GM13976 (cell line): ENCODE data around the gene CHRNB1.

Experiments used
- DNase-seq: peaks from one replicate; pipeline ENCODE4 v3.0.0; 2012; ENCODE audit warnings: low spot score
- CTCF ChIP-seq: IDR thresholded peaks from 2 replicates; pipeline ENCODE4 v1.5.1; 2012; ENCODE audit warnings: borderline replicate concordance, mild to moderate bottlenecking; ENCODE audit not compliant: insufficient read depth; ENCODE audit errors: extremely low read depth, missing control alignments, control extremely low read depth
- in situ Hi-C: fragments of 300-500 bp; cut with MboI; formaldehyde crosslinking; loops from one replicate; pipeline ENCODE4 v1.12.0; 2022; ENCODE audit warnings: low sequenced_read_pairs, mixed read lengths, inconsistent platforms; ENCODE audit not compliant: unreplicated experiment

CHRNB1 gene

DNA sequence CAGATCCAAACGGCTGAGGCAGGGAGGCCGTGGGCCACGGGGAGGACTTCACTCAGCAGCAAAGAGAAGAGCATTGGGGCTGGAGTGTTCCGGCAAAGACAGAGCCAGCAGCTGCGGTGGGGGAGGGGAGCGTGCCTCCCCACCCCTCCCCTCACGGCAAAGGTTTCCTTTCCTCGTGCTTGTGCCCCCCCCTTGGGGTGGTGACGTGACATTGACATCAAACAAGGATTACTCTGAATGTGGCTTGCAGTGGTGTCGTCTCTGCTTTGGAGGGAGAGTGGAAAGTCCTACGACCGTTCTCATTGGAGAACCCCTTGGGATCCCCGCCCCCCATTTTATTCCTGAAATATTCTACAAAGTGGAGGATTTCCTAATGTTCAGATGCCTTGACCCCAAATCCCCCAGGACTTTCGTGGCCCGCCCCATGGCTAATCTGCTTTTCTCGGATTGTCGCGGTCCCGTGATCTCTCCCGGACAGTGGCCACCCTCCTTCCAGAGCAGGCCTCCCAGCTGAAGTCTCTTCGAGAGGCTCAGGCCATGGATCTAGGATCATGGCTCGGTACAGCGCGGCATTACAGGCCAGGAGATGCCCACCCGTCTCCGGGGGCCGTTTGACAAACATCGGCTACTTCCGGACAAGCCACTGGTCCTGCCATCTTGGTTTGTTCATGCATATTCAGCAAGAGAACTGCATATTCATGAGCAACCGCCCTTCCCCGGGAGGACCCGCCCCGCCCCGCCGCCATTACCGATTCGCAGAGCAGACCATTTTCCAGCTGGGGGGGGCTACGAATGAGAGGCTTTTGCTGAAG is 38.6 kb downstream of the CHRNB1 start:
- peak; percentile 92 for DNase-seq
- no peak for TF ChIP-seq CTCF
- in situ Hi-C loops: no loop called here

- no peak for TF ChIP-seq CTCF
- in situ Hi-C loops: no loop called here
- peak; percentile 99 for DNase-seq
Observed at GRCh38 chr17:7484067-7484918, 39.4 kb downstream of the CHRNB1 start, which contains the start of gene POLR2A. POLR2A (plus strand) TSS chr17:7484366.

DNA sequence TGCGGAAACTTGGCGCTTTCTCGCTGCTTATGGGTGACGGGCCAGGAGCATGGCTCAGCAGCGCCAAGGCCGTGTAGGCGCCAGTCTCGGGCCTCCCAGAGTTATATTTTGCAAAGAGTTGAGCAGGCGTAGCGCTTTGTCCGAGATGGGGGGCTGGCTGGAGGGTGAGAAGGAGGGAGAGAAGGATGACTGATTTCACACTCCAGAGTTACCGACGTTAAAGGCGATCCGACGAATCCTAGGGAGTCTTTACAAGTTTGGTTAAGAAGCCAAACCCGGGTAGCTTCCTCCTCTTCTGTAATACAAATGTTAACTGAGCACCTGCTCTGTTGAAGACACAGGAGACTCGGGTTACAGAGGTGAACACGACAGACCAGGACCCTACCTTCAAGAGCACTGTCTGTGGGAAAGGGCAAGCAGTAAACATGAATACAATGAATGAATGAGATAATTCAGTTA is 40.1 kb downstream of the CHRNB1 start:
- in situ Hi-C loops: no loop called here
- DNase-seq: no peak
- no peak for TF ChIP-seq CTCF

DNA sequence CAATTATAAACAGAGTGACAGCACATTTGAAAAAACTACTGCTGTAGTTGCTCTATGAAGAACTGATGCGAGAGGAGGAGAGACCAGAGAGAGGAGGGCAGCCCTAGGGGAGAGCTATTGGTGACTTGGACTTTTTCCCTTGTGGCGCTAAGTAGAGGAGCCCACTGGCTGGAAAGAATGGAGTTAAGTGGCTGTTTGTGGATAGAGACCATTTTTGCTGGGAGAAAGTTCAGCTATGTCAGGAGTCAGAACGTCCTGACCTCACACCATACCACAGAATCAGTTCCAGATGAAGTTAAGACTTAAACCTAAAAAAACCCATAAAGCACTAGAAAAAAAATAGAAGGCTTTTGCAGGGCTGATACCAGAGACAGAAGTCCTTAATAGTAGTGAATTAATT is 41.3 kb downstream of the CHRNB1 start:
- TF ChIP-seq CTCF: no peak
- in situ Hi-C loops: no loop called here
- DNase-seq: no peak

GRCh38 chr17:7490144-7490543 is 45.3 kb downstream of the CHRNB1 start:
- in situ Hi-C loops: no loop called here
- no peak for TF ChIP-seq CTCF
- no peak for DNase-seq

GRCh38 chr17:7491583-7491982 is 46.7 kb downstream of the CHRNB1 start:
- in situ Hi-C loops: no loop called here
- no peak for DNase-seq

More at GRCh38 chr17:7491583-7491982, 46.7 kb downstream of the CHRNB1 start:
- no peak for TF ChIP-seq CTCF
